HepG2 (cell line): ENCODE results near the gene GPC3. TPM values are rescaled to one million over a fixed set of nuclear protein-coding genes. Genes with fewer than 3 reads are reported as not detected.

Experiments
- ATAC-seq: fragments of 200-7000 bp; cut with Tn5 transposase; 3 replicates; pipeline ENCODE4 v1.9.1; 2020; ENCODE audit warnings: mild to moderate bottlenecking, moderate library complexity
- BruUV-seq: library from RNA; stranded (reverse); fragments of 400-500 nt; replicated peaks from 2 replicates; lab custom pipeline; 2021; lab: Mats Ljungman, UMichigan
- CTCF ChIA-PET: fragments of 300-600 bp; formaldehyde crosslinking; extraction: SDS; loops from one replicate; lab custom pipeline; 2021; ENCODE audit warnings: low total read pairs, inconsistent platforms, low intra/inter-chr PET ratio; lab: Yijun Ruan, JAX
- POLR2A ChIA-PET: fragments of 350-600 bp; sonication (Branson Sonifier 250); formaldehyde crosslinking; loops from one replicate; lab custom pipeline; 2020; ENCODE audit warnings: antibody characterized with exemption, inconsistent platforms; lab: Yijun Ruan, JAX
- DNase-seq: peaks from one replicate; pipeline ENCODE4 v3.0.0-alpha.2; 2015; ENCODE audit warnings: low spot score
- FAIRE-seq: peaks from 3 replicates; lab custom pipeline; 2011; peaks lifted over from hg19 to GRCh38; lab: Jason Lieb, UNC
- H2AFZ ChIP-seq: one replicate; pipeline ENCODE4 v1.6.1; 2011; ENCODE audit warnings: low read length, inconsistent platforms
- H3K27ac ChIP-seq: fragments of 300-600 bp; 3 replicates; pipeline ENCODE4 v1.8.0; 2011; ENCODE audit warnings: mixed run types, mild to moderate bottlenecking, mixed read lengths, low read length, inconsistent platforms; ENCODE audit not compliant: insufficient read depth; ENCODE audit errors: extremely low read length
- H3K27me3 ChIP-seq, 2 experiments: fragments of 200-600 bp in 1 of 2; 2 replicates in 1 of 2; 3 replicates in 1 of 2; pipeline versions ENCODE4 v1.6.0 to v1.8.0; 2011; ENCODE audit warnings: low read length in 2 of 2, mild to moderate bottlenecking in 2 of 2, moderate library complexity in 2 of 2, inconsistent platforms in 1 of 2; ENCODE audit not compliant: insufficient read depth in 2 of 2, control insufficient read depth in 1 of 2
- H3K36me3 ChIP-seq, 2 experiments: fragments of 200-600 bp in 1 of 2; replicated peaks in 1 of 2; 2 replicates in 1 of 2; 3 replicates in 1 of 2; pipeline versions ENCODE4 v1.5.1 to v1.8.0; 2011; ENCODE audit warnings: low read length in 2 of 2, inconsistent platforms in 1 of 2; ENCODE audit not compliant: insufficient read depth in 2 of 2, control insufficient read depth in 1 of 2
- H3K4me1 ChIP-seq: 2 replicates; pipeline ENCODE4 v1.5.1; 2012; ENCODE audit warnings: low read length, inconsistent platforms; ENCODE audit not compliant: insufficient read depth
- H3K4me2 ChIP-seq: 2 replicates; pipeline ENCODE4 v1.6.0; 2011; ENCODE audit warnings: low read depth, low read length, inconsistent platforms
- H3K4me3 ChIP-seq, 3 experiments: fragments of 200-600 bp in 1 of 3; sonication (generic), shearing (Covaris generic) in 1 of 3; replicated peaks in 1 of 3; 2 replicates each; pipeline ENCODE4 v1.5.1; 2011 to 2016; ENCODE audit warnings: low read length in 3 of 3, inconsistent platforms in 2 of 3, low read depth in 2 of 3, mild to moderate bottlenecking in 2 of 3, control low read depth in 1 of 3, mixed read lengths in 1 of 3; ENCODE audit not compliant: insufficient read depth in 1 of 3
- H3K79me2 ChIP-seq: one replicate; pipeline ENCODE4 v1.6.1; 2011; ENCODE audit warnings: low read length, inconsistent platforms; ENCODE audit not compliant: insufficient read depth
- H3K9ac ChIP-seq: 2 replicates; pipeline ENCODE4 v1.6.0; 2011; ENCODE audit warnings: mild to moderate bottlenecking, low read depth, low read length, inconsistent platforms; ENCODE audit not compliant: insufficient read depth
- H3K9me3 ChIP-seq: 2 replicates; pipeline ENCODE4 v1.5.1; 2012; ENCODE audit warnings: mild to moderate bottlenecking, low read length
- H4K20me1 ChIP-seq: 2 replicates; pipeline ENCODE4 v1.6.0; 2011; ENCODE audit warnings: inconsistent platforms, mild to moderate bottlenecking, low read length, moderate library complexity; ENCODE audit not compliant: insufficient read depth
- E2F5 ChIP-seq: sonication (generic); formaldehyde crosslinking; conservative IDR thresholded peaks from 2 replicates; pipeline ENCODE4 v1.4.0; 2020; ENCODE audit warnings: missing genetic modification reagents
- MEIS2 ChIP-seq: sonication (generic); formaldehyde crosslinking; IDR thresholded peaks from 2 replicates; pipeline ENCODE4 v1.9.0; 2021; ENCODE audit warnings: mild to moderate bottlenecking, missing genetic modification reagents
- POLR2A ChIP-seq, 2 experiments: IDR thresholded peaks; 2 replicates each; pipeline ENCODE4 v1.6.1; 2011; ENCODE audit warnings: low read depth in 2 of 2, low read length in 2 of 2, mild to moderate bottlenecking in 1 of 2, moderate library complexity in 1 of 2; ENCODE audit not compliant: insufficient read depth in 1 of 2
- RBM22 ChIP-seq: fragments of 200-400 bp; formaldehyde crosslinking; optimal IDR thresholded peaks from 2 replicates; pipeline ENCODE3; 2017; ENCODE audit warnings: mild to moderate bottlenecking, low read length, moderate library complexity
- SMC3 ChIP-seq: IDR thresholded peaks from 2 replicates; pipeline ENCODE4 v1.6.1; 2011; ENCODE audit warnings: low read length, improper control_type of control experiment
- STAG1 ChIP-seq: sonication (generic); formaldehyde crosslinking; IDR thresholded peaks from 2 replicates; pipeline ENCODE4 v1.4.0; 2020; ENCODE audit warnings: missing genetic modification reagents
- ZKSCAN1 ChIP-seq: fragments of 150-350 bp; IDR thresholded peaks from 2 replicates; pipeline ENCODE4 v1.6.1; 2014; ENCODE audit warnings: low read length
- WGBS: methylation state at CpG from one replicate; pipeline ENCODE4 v1.1.6; 2017; ENCODE audit warnings: low lambda C conversion rate; 5-methylcytosine and 5-hydroxymethylcytosine counted together
- in situ Hi-C: cut with HindIII; loops from 2 replicates; pipeline ENCODE4 v1.10.0; 2017; ENCODE audit warnings: low pct_unique_long_range_greater_than_20kb; ENCODE audit not compliant: extremely low pct_ligation_motif_present
- intact Hi-C: fragments of 100-400 bp; cut with micrococcal nuclease; formaldehyde crosslinking; loops from one replicate; pipeline ENCODE4 v1.10.0; 2022; ENCODE audit not compliant: unreplicated experiment
- polyA plus RNA-seq, 8 experiments: library from polyadenylated mRNA; depleted of rRNA in 3 of 8; stranded (reverse) in 7 of 8; unstranded in 1 of 8; fragments of >200 nt; fragmentation: Illumina TruSeq in 4 of 8; extraction: Trizol in 4 of 8; gene quantifications; 2 replicates each; pipeline versions ENCODE4 v1.2.1 to v1.2.3, GENCODE V29; 2011 to 2016; ENCODE audit warnings: low read depth in 4 of 8, missing spikeins in 1 of 8, mixed read lengths in 1 of 8; ENCODE audit not compliant: insufficient read depth in 1 of 8
- total RNA-seq, 5 experiments: library from RNA; depleted of rRNA; stranded (reverse); fragments of >200 nt; fragmentation: Illumina TruSeq; extraction: Trizol; gene quantifications; 2 replicates each; pipeline ENCODE4 v1.2.3, GENCODE V29; 2016; ENCODE audit warnings: low read depth in 1 of 5
- TF ChIP-seq, protein P1 (sequence below): sonication (generic); formaldehyde crosslinking; IDR thresholded peaks from 2 replicates; pipeline ENCODE4 v1.5.0; 2020; ENCODE audit warnings: mild to moderate bottlenecking, missing genetic modification reagents, moderate library complexity

The GPC3 gene
- total and polyA plus RNA-seq, 2 of the 13 experiments (the other 11 are each of a cell fraction or from before 2014, with no cell fraction given) = 1,799 to 3,263 TPM

- in situ Hi-C loops = no loop called here
- FAIRE-seq = peak; percentile 60
- TF ChIP-seq RBM22 (peak; percentile 77), POLR2A (IDR thresholded peaks at IDR 0.05; ENCODE audit: insufficient read depth in 1 of 2, low read depth in 2 of 2, low read length in 2 of 2) (peak in 1 of 2 experiments; percentile 24; a peak in 1 of 4 replicates), E2F5 (CRISPR knock-in tag) (no peak), ZKSCAN1 (peak; percentile 27; the same call in 1 of the 2 replicates), SMC3 (peak; percentile 33; the same call in 1 of the 2 replicates), STAG1 (CRISPR knock-in tag) (peak; percentile 39; the same call in 1 of the 2 replicates), MEIS2 (no peak)
- TF ChIP-seq, protein P1, sequence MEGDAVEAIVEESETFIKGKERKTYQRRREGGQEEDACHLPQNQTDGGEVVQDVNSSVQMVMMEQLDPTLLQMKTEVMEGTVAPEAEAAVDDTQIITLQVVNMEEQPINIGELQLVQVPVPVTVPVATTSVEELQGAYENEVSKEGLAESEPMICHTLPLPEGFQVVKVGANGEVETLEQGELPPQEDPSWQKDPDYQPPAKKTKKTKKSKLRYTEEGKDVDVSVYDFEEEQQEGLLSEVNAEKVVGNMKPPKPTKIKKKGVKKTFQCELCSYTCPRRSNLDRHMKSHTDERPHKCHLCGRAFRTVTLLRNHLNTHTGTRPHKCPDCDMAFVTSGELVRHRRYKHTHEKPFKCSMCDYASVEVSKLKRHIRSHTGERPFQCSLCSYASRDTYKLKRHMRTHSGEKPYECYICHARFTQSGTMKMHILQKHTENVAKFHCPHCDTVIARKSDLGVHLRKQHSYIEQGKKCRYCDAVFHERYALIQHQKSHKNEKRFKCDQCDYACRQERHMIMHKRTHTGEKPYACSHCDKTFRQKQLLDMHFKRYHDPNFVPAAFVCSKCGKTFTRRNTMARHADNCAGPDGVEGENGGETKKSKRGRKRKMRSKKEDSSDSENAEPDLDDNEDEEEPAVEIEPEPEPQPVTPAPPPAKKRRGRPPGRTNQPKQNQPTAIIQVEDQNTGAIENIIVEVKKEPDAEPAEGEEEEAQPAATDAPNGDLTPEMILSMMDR (CRISPR knock-in tag) = peak; percentile 63
- TF ChIP-seq, all 625 proteins: peak for 6
- intact Hi-C loops = no loop called here
- Histone ChIP-seq H3K4me2 (no peak overlapping the region), H2AFZ (no peak overlapping the region), H3K4me1 (peaks cover 79% of the 10 kb centered on the region), H4K20me1 (peaks cover 74% of the 10 kb centered on the region), H3K9ac (no peak overlapping the region), H3K36me3 (peaks cover 2 to 26% of the 10 kb centered on the region in 2 experiments; a peak in 3 of 5 replicates), H3K9me3 (no peaks in the 10 kb centered on the region), H3K4me3 (no peak overlapping the region), H3K27ac (no peak overlapping the region), H3K79me2 (peaks cover 54% of the 10 kb centered on the region), H3K27me3 (no peaks in the 10 kb centered on the region)
- DNase-seq = peak; percentile 49
- ChIA-PET POLR2A (no interaction called here), CTCF (interaction anchor here (1.1 to 1.3 kb wide), 2 partner anchors 46 to 234 kb away, joined by 3 to 4 read pairs; no protein-coding TSS in a partner anchor)
- ATAC-seq = peak; percentile 40
- no TSS peak for BruUV-seq
- 71% methylated on average over 5 of the region's 7 CpGs for WGBS
Measured at GRCh38 chrX:133792198-133792953, 193.0 kb downstream of the GPC3 start.
